Effector memory CD8-positive, alpha-beta T cell (primary cell): ENCODE measurements around the gene TRPC3.

ENCODE experiments used
- ATAC-seq: fragments of 150-1000 bp; cut with Tn5 transposase; replicated peaks from 2 replicates; pipeline ENCODE4 v1.10.0; 2021; ENCODE audit warnings: mild to moderate bottlenecking, moderate library complexity
- DNase-seq, 3 experiments: peaks; one replicate each; pipeline ENCODE4 v3.0.0; 2021
- H3K27ac Mint-ChIP-seq, 2 donors: one replicate each; pipeline ENCODE4 v1.8.0; 2022; ENCODE audit warnings: mild to moderate bottlenecking in 2 of 2, mixed read lengths in 2 of 2, moderate library complexity in 2 of 2
- H3K27me3 Mint-ChIP-seq, 2 donors: one replicate each; pipeline ENCODE4 v1.8.0; 2022; ENCODE audit warnings: mixed read lengths in 2 of 2
- H3K36me3 Mint-ChIP-seq: one replicate; pipeline ENCODE4 v1.8.0; 2022; ENCODE audit warnings: mild to moderate bottlenecking, moderate library complexity, mixed read lengths; ENCODE audit not compliant: insufficient read depth
- H3K4me1 Mint-ChIP-seq, 2 donors: one replicate each; pipeline ENCODE4 v1.8.0; 2022; ENCODE audit warnings: low read depth in 2 of 2, mixed read lengths in 2 of 2
- H3K4me3 Mint-ChIP-seq, 2 donors: one replicate each; pipeline ENCODE4 v1.8.0; 2022; ENCODE audit warnings: mild to moderate bottlenecking in 2 of 2, mixed read lengths in 2 of 2, moderate library complexity in 2 of 2
- H3K9me3 Mint-ChIP-seq, 2 donors: one replicate each; pipeline ENCODE4 v1.8.0; 2022; ENCODE audit warnings: mixed read lengths in 2 of 2

TRPC3 gene

DNA sequence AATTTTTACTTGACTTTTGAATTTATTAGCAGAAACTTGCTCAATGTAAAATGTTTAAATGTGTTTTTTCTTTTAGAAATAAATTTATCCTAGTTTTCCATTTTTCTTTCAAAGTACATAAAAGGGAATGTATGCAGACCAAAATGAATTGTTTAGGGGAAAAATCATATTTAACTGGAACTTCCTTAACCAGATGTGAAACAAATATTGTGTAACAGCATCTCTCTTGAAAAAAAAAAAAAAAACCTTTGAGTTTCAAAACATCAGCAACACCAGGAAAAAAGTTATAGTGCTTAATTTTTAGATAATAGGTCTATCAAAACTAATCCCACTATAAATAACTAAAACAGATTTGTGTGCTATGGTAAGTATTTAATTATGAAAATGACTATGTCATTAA, 113.7 kb downstream of the TRPC3 start:
- DNase-seq (no peak), ATAC-seq (no peak)
- H3K36me3 Mint-ChIP-seq, result peaks cover 25% of the 10 kb centered on the region
- H3K27me3 Mint-ChIP-seq, result no peaks in the 10 kb centered on the region
- H3K9me3 Mint-ChIP-seq, result no peaks in the 10 kb centered on the region
- H3K4me1 Mint-ChIP-seq, result no peaks in the 10 kb centered on the region
- H3K27ac Mint-ChIP-seq, result no peak overlapping the region
- no peak overlapping the region for H3K4me3 Mint-ChIP-seq

DNA sequence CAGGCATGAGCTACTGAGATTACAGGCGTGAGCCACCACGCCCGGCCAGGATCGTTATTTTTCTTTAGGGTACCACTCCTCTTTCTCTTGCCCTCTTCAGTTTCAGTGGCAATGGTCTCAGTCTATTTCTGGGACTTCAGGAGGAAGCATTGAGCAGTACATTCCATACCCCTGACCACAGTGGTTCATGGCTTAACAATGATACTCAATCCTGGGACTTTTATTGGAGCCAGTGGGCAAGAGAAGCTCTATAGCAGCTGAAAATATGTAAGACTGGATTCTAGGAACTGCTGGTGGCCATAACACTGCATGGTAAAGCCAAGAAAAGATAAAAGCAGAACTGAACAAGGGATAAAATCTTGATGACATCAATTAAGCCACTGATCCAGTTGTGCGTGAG, 122.3 kb downstream of the TRPC3 start:
- ATAC-seq (no peak), DNase-seq (no peak)
- H3K4me3 Mint-ChIP-seq, result no peak overlapping the region
- no peaks in the 10 kb centered on the region for H3K4me1 Mint-ChIP-seq
- H3K27me3 Mint-ChIP-seq, result no peaks in the 10 kb centered on the region
- no peaks in the 10 kb centered on the region for H3K9me3 Mint-ChIP-seq
- H3K27ac Mint-ChIP-seq, result no peak overlapping the region
- H3K36me3 Mint-ChIP-seq, result peaks cover 12% of the 10 kb centered on the region
